Caco-2 (cell line): ENCODE measurements around the gene IRS1. TPM values are rescaled to one million over a fixed set of nuclear protein-coding genes. Genes with fewer than 3 reads are reported as not detected.

Experiments used
- BruUV-seq: library from RNA; stranded (reverse); fragments of 400-500 nt; replicated peaks from 2 replicates; lab custom pipeline; 2021; lab: Mats Ljungman, UMichigan
- CTCF ChIA-PET: fragments of 300-600 bp; sonication (Branson Sonifier 250); formaldehyde crosslinking; loops from one replicate; lab custom pipeline; 2022; ENCODE audit warnings: antibody characterized with exemption; lab: Charles Lee
- POLR2A ChIA-PET: fragments of 300-600 bp; sonication (Branson Sonifier 250); formaldehyde crosslinking; loops from one replicate; lab custom pipeline; 2022; ENCODE audit warnings: antibody characterized with exemption; lab: Charles Lee
- DNase-seq, 2 experiments: peaks; one replicate each; pipeline versions ENCODE4 v3.0.0 to v3.0.0-alpha.2; 2020 to 2022
- H3K27me3 ChIP-seq: replicated peaks from 2 replicates; pipeline ENCODE4 v1.6.0; 2011; ENCODE audit warnings: low read length; ENCODE audit not compliant: control insufficient read depth, insufficient read depth
- H3K36me3 ChIP-seq: 2 replicates; pipeline ENCODE4 v1.5.1; 2011; ENCODE audit warnings: low read length; ENCODE audit not compliant: control insufficient read depth, insufficient read depth
- H3K4me1 ChIP-seq: fragments of 250-450 bp; sonication (Bioruptor Pico); 2 replicates; pipeline ENCODE4 v1.5.1; 2020; ENCODE audit warnings: mild to moderate bottlenecking
- H3K4me3 ChIP-seq: 2 replicates; pipeline ENCODE4 v1.5.1; 2011; ENCODE audit warnings: low read depth, mild to moderate bottlenecking, control low read depth, low read length
- H3K9me3 ChIP-seq: fragments of 250-450 bp; sonication (Bioruptor Pico); 2 replicates; pipeline ENCODE4 v1.5.1; 2020; ENCODE audit warnings: mild to moderate bottlenecking, moderate library complexity
- H3K27ac Mint-ChIP-seq: one replicate; pipeline ENCODE4 v1.8.0; 2022; ENCODE audit warnings: mixed read lengths; ENCODE audit not compliant: unreplicated experiment
- H3K27me3 Mint-ChIP-seq: one replicate; pipeline ENCODE4 v1.8.0; 2022; ENCODE audit warnings: mixed read lengths; ENCODE audit not compliant: insufficient read depth, unreplicated experiment
- H3K36me3 Mint-ChIP-seq: one replicate; pipeline ENCODE4 v1.8.0; 2022; ENCODE audit warnings: mild to moderate bottlenecking, mixed read lengths; ENCODE audit not compliant: insufficient read depth, unreplicated experiment
- H3K4me1 Mint-ChIP-seq: one replicate; pipeline ENCODE4 v1.8.0; 2022; ENCODE audit warnings: low read depth, mixed read lengths; ENCODE audit not compliant: unreplicated experiment
- H3K4me3 Mint-ChIP-seq: one replicate; pipeline ENCODE4 v1.8.0; 2022; ENCODE audit warnings: mild to moderate bottlenecking, moderate library complexity, mixed read lengths; ENCODE audit not compliant: unreplicated experiment
- H3K9me3 Mint-ChIP-seq: one replicate; pipeline ENCODE4 v1.8.0; 2022; ENCODE audit warnings: mixed read lengths; ENCODE audit not compliant: unreplicated experiment
- CTCF ChIP-seq, 2 experiments: fragments of 200-600 bp in 1 of 2; IDR thresholded peaks; 1 replicate in 1 of 2; 2 replicates in 1 of 2; pipeline versions ENCODE4 v1.5.1 to v1.8.0; 2011 to 2022; ENCODE audit warnings: antibody characterized with exemption in 1 of 2, control low read depth in 1 of 2, inconsistent platforms in 1 of 2, low read depth in 1 of 2, low read length in 1 of 2, mild to moderate bottlenecking in 1 of 2, moderate library complexity in 1 of 2; ENCODE audit not compliant: insufficient read depth in 1 of 2, severe bottlenecking in 1 of 2, unreplicated experiment in 1 of 2
- intact Hi-C: fragments of 100-400 bp; cut with micrococcal nuclease; formaldehyde crosslinking; loops from one replicate; pipeline ENCODE4 v1.10.0; 2022; ENCODE audit not compliant: unreplicated experiment
- total RNA-seq: library from RNA; stranded (reverse); gene quantifications from 2 replicates; pipeline ENCODE4 v1.2.3, GENCODE V29; 2022

Gene IRS1
- total RNA-seq, 1 experiment from 2014 or later: 27.9 TPM

- DNase-seq: no peak
- ChIA-PET CTCF (no interaction called here), POLR2A (no interaction called here)
- no peak for TF ChIP-seq CTCF (IDR thresholded peaks at IDR 0.05; ENCODE audit: insufficient read depth in 1 of 2, low read depth in 1 of 2, low read length in 1 of 2, severe bottlenecking in 1 of 2, unreplicated experiment in 1 of 2)
- Histone ChIP-seq H3K27me3 (no peaks in the 10 kb centered on the region), H3K9me3 (no peaks in the 10 kb centered on the region), H3K4me3 (no peak overlapping the region), H3K4me1 (peaks cover 6% of the 10 kb centered on the region; the same call in 1 of the 2 replicates), H3K36me3 (peaks cover 7% of the 10 kb centered on the region)
- intact Hi-C loops: no loop called here
- Mint-ChIP-seq H3K4me3 (no peak overlapping the region), H3K36me3 (peaks cover 71% of the 10 kb centered on the region), H3K4me1 (peaks cover 5% of the 10 kb centered on the region), H3K27ac (no peak overlapping the region), H3K9me3 (no peaks in the 10 kb centered on the region), H3K27me3 (no peaks in the 10 kb centered on the region)
- BruUV-seq: no TSS peak
These were observed 11.6 kb downstream of the IRS1 start for GRCh38 chr2:226788064-226788463.

GRCh38 chr2:226783885-226784284, 15.7 kb downstream of the IRS1 start:
- peaks cover 42% of the 10 kb centered on the region for H3K36me3 Mint-ChIP-seq
- no peaks in the 10 kb centered on the region for H3K27me3 Mint-ChIP-seq
- intact Hi-C loops: no loop called here
- no peak for DNase-seq
- POLR2A ChIA-PET: no interaction called here
- Histone ChIP-seq H3K4me1 (no peaks in the 10 kb centered on the region), H3K36me3 (peaks cover 4% of the 10 kb centered on the region), H3K27me3 (no peaks in the 10 kb centered on the region), H3K4me3 (no peak overlapping the region), H3K9me3 (no peaks in the 10 kb centered on the region)
- no TSS peak for BruUV-seq
- H3K4me1 Mint-ChIP-seq: no peaks in the 10 kb centered on the region
- CTCF ChIA-PET: no interaction called here
- TF ChIP-seq CTCF (IDR thresholded peaks at IDR 0.05; ENCODE audit: insufficient read depth in 1 of 2, low read depth in 1 of 2, low read length in 1 of 2, severe bottlenecking in 1 of 2, unreplicated experiment in 1 of 2): no peak
- no peaks in the 10 kb centered on the region for H3K9me3 Mint-ChIP-seq
- no peak overlapping the region for H3K4me3 Mint-ChIP-seq
- no peak overlapping the region for H3K27ac Mint-ChIP-seq

GRCh38 chr2:226782092-226782713, 17.4 kb downstream of the IRS1 start:
- Histone ChIP-seq H3K27me3 (no peaks in the 10 kb centered on the region), H3K36me3 (peaks cover 4% of the 10 kb centered on the region), H3K4me3 (no peak overlapping the region), H3K9me3 (no peaks in the 10 kb centered on the region), H3K4me1 (no peaks in the 10 kb centered on the region)
- intact Hi-C loops: no loop called here
- Mint-ChIP-seq H3K36me3 (peaks cover 42% of the 10 kb centered on the region), H3K4me3 (no peak overlapping the region), H3K4me1 (no peaks in the 10 kb centered on the region), H3K9me3 (no peaks in the 10 kb centered on the region), H3K27ac (no peak overlapping the region), H3K27me3 (no peaks in the 10 kb centered on the region)
- TF ChIP-seq CTCF (IDR thresholded peaks at IDR 0.05; ENCODE audit: insufficient read depth in 1 of 2, low read depth in 1 of 2, low read length in 1 of 2, severe bottlenecking in 1 of 2, unreplicated experiment in 1 of 2): no peak
- BruUV-seq: no TSS peak
- ChIA-PET POLR2A (no interaction called here), CTCF (no interaction called here)
- no peak for DNase-seq
